Measurements from ENCODE around the gene FSD1. TPM values are rescaled to one million over a fixed set of nuclear protein-coding genes. Genes with fewer than 3 reads are reported as not detected.
A peak's percentile ranks its signal among the peaks of the same experiment; 100 is the strongest.

FSD1 gene
- total and polyA plus RNA-seq, 9 of the 15 experiments (the other 6 are each of a cell fraction or from before 2014, with no cell fraction given): 0.11 to 1.9 (median 0.94) TPM; not detected in 1

- no peak for TF ChIP-seq ZNF318 (IDR thresholded peaks at IDR 0.05; ENCODE audit: borderline replicate concordance in 1 of 2, low read depth in 1 of 2)
- no peak for TF ChIP-seq MEIS2 (IDR thresholded peaks at IDR 0.05; ENCODE audit: partially characterized antibody)
- TF ChIP-seq JUN (IDR thresholded peaks at IDR 0.05; ENCODE audit: borderline replicate concordance, low read depth, low read length): peak; percentile 5; the same call in 1 of the 2 replicates
- TF ChIP-seq JUN (CRISPR knock-in tag; IDR thresholded peaks at IDR 0.05; ENCODE audit: borderline replicate concordance): no peak
- TF ChIP-seq ELF4 (CRISPR knock-in tag; IDR thresholded peaks at IDR 0.05): no peak
- TF ChIP-seq MECOM (CRISPR knock-in tag; IDR thresholded peaks at IDR 0.05): no peak
- peak; percentile 77 for TF ChIP-seq POLR2A (conservative IDR thresholded peaks at IDR 0.05)
- TF ChIP-seq RBM15 (IDR thresholded peaks at IDR 0.05; ENCODE audit: insufficient read depth, low read length): no peak
- no peak for TF ChIP-seq IFI16 (CRISPR knock-in tag; IDR thresholded peaks at IDR 0.05)
- peak; percentile 36 for TF ChIP-seq CCNT2 (IDR thresholded peaks at IDR 0.05; ENCODE audit: borderline replicate concordance, extremely low read depth, insufficient read length, low read depth, low read length)
- TF ChIP-seq PTTG1 (tag; IDR thresholded peaks at IDR 0.05; ENCODE audit: low read depth): no peak
- TF ChIP-seq MXD1 (CRISPR knock-in tag; IDR thresholded peaks at IDR 0.05; ENCODE audit: borderline replicate concordance, poor library complexity, severe bottlenecking): peak; percentile 44
- no peak for TF ChIP-seq MYBL2 (IDR thresholded peaks at IDR 0.05; ENCODE audit: low read depth)
- no peak for TF ChIP-seq MYBL2 (CRISPR knock-in tag; IDR thresholded peaks at IDR 0.05; ENCODE audit: borderline replicate concordance)
- no peak for TF ChIP-seq XRCC3 (IDR thresholded peaks at IDR 0.05)
- no peak for TF ChIP-seq TAF1 (IDR thresholded peaks at IDR 0.05; ENCODE audit: control insufficient read depth, extremely low read depth, insufficient read depth, low read length, severe bottlenecking)
- TF ChIP-seq NFXL1 (CRISPR knock-in tag; IDR thresholded peaks at IDR 0.05): no peak
- no peak for TF ChIP-seq BRD9 (IDR thresholded peaks at IDR 0.05; ENCODE audit: low read depth, partially characterized antibody)
Observed at GRCh38 chr19:4327252-4327876, 23.0 kb downstream of the FSD1 start (continued).
